NCI-H460 (cell line): ENCODE results near the gene LRRC53. TPM values are rescaled to one million over a fixed set of nuclear protein-coding genes. Genes with fewer than 3 reads are reported as not detected.

Source experiments
- DNase-seq: peaks from one replicate; pipeline ENCODE4 v3.0.0-alpha.2; 2016; ENCODE audit warnings: low read depth; ENCODE audit errors: extremely low read depth
- polyA plus RNA-seq: library from polyadenylated mRNA; depleted of rRNA; stranded (reverse); fragments of >200 nt; gene quantifications from 2 replicates; pipeline ENCODE4 v1.2.3, GENCODE V29; 2014; cell fraction: nucleus; rRNA removed
- total RNA-seq: library from RNA; depleted of rRNA; stranded (reverse); fragments of >200 nt; shearing (Covaris generic); gene quantifications from 2 replicates; pipeline ENCODE4 v1.2.3, GENCODE V29; 2014; rRNA removed

The LRRC53 gene, protein sequence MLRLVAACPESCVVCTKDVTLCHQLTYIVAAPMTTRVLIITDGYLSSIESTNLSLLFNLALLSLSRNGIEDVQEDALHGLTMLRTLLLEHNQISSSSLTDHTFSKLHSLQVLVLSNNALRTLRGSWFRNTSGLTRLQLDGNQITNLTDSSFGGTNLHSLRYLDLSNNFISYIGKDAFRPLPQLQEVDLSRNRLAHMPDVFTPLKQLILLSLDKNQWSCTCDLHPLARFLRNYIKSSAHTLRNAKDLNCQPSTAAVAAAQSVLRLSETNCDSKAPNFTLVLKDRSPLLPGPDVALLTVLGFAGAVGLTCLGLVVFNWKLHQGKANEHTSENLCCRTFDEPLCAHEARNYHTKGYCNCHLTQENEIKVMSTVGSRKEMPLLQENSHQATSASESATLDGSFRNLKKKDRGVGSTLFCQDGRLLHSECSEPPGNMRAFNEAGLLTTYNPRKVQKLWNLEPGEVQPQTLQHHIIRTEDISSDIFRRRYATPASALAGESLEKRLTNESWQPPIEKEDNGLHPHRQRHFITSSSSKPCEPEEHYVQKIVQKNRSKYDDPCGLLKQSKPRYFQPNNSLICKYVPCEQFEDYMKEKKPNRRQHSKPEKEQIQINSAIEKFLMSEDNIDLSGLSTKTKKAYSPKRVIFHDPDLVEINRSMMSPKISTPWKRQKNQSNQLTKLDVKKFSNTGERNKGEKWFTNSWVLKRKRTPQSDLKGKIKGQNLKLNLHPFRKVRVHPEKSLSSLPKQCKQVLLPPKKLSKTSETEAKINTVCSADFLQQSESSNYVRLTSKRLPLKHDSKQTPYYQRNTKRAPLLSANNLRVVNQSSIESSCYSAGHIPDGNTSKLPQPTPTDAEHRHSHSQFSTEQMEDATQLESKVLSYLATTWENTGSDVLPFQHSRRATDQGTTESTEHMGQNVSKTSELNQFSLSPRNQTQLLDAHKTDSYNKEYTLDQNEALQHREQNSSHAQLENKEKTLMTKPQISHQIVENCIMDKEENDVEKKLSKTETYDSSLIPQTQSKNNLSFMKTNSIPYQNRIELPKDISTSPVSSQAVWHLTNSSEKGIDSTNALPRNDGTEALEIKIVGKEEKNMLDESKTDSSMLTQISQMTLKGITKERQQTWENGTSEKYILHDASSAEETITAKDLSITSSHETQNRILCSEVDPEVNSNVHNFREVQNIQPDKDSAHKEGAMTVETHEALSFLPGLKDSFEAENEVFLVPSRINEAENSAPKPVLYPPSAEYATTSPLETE
- total RNA-seq: not detected in 2 replicates
- polyA plus RNA-seq: not detected in 2 replicates

DNA sequence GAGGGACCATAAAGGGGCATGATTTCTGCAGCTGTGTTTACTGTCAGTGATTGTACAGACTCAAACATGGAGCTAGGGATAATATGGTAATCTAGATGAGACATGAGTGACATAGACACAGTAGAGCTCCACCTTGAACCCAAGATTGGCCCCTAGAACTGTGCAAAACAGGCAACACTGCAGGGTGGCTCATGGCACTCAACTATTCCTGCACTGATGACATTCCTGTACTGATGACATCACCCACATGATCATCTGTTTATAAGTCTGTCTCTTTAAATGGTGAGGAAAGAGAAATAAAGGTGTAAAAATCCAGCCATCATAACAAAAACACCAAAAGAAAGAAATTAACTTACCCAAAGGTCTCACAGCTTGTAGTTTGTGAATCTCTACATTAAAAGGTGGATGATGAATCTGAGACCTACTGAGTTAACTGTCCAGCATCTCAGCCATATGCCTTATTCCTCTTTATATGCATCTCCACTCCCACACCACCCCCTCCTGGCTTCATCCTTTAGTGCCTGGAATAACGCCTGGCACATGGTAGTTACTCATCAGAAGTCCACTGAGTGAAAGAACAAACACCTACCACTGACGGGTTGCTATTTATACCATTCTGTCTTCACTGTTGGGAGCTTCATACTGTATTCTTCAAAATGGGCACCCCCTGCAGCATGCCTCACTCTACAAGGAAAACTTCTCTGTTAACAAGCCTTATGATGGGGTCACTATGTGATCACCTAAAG, at the start of gene LRRC53:
Gene LRRC53, minus strand, starts transcription at position 442 of the 746 bp plus-strand sequence. CDS start 29,262 bp downstream, outside the sequence.
- no peak for DNase-seq

DNA sequence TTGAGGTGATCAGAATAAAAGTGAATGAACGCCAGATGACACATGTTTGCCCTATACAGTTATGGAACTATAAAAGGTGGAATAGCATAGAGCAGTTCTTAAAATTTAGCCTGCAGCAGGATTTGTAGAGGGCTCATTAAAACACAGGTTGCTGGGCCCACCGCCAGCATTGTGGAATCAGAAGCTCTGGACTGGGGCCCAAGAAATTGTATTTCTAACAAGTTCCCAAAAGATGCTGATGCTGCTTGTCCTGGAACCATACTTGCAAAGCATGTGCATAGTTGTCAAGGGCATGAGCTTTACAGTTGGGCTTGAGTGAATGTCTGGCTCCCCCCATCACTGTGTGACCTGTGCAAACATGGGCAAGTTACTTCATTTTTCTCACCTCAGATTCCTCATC, 37.5 kb upstream of the LRRC53 start:
- no peak for DNase-seq

DNA sequence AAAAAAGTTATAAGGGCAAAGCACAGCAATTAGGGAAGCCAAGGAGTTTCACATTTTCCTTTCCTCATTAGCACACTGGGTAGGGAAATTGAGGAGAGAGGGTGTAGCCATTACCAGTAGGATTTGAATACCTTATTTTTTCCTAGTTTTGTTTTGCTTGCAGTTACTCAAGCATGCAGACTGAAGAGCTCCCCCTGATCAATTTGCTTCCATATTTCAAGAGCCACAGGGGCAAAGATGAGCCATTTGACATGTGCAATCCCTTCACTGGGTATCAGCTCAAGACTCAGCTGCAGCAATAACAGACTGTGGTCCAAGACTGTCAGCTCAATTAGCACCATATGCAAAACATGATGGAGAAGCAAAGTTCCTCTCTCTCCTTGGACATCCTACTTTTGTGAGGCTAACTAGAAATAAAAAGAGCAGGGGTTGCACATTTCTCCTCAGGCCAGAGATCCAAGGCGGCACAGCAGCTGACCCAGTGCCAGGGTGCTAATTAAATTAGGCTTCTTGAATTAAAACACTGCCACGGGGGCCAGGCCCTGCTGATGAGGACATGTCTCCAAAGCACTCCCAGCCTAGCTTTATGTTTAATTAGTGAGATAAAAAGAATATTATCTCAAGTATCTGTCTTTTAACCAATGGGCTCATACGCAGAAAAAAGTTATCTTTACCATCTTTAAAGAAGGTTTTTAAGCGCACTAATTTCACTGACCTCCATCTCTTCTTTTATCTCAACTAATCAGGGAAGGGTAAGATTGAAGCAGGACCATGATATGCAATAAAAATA, 36.7 kb upstream of the LRRC53 start:
- no peak for DNase-seq

DNA sequence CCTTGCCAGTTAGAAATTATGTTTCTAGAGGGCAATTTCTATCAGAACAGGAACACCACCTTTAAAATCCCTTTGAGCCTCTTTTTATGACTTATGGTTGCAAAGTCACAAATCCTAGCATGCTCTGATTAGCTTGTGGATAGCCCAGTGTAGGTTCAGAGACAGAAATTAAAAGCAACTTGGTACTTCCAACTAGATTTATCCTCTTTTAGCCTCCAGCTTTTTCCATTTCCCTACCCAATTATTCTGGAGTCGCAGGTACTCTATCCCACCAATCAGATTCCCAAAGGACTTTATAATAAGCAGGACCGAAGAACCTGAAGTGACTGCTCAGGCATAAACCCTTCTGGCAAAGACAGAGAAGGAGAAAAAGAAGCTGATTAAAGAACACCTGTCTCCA, 33.4 kb upstream of the LRRC53 start:
- DNase-seq: no peak

DNA sequence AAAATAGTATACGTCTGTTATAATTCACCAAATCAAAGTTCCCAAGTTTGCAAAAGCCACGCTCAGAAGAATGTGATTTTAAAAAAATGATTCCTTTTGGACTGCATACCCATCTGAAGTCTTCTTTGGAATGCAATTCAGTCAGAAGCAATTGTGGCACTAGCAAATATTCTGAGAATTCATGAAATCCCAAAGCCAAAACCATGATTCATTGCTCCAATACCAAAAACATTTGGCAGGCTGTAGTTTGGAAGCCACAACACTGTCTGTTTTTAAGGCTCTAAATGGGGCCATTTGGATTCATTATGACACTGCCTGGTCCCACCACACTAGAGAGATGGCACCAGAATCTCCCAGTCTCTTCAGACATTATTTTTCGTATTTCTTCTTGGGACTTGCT, 21.8 kb upstream of the LRRC53 start:
- no peak for DNase-seq

DNA sequence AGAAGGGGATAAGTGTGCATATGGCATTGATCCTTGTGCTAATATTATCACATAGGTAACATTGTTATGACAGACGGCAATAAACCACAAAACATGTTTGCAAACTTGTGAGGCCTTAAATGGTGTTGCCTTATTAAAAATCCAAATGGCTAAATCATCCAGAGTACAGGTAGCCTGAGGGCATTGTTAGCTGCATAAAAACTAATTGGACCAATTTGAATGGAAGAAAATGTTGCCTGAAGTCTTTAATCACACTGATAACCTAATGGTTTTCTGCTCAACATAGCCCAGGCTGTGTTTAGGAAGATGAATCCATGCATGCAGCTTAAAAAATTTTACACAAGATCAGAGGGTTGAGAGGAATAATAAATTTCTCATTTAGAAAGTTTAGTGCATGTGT, 19.4 kb upstream of the LRRC53 start:
- no peak for DNase-seq

DNA sequence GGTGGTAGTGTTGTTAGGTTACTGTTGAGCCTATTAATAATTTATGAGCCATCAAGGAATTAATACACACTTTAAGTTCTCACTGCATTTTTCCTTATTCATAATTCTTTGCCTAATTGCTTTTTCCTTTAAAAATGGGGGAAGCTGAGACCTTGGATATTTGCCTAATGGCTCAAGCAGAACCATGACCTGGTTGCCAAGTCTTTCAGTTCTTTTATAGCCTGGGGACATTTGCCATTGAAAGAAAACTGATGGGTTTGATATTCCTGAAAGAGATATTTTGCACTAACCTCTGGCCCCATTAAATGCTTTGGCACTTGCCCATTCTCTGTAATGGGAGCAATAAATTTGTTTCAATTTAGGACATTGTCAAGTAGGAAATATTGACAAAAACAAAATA, 18.5 kb upstream of the LRRC53 start:
- DNase-seq: no peak

DNA sequence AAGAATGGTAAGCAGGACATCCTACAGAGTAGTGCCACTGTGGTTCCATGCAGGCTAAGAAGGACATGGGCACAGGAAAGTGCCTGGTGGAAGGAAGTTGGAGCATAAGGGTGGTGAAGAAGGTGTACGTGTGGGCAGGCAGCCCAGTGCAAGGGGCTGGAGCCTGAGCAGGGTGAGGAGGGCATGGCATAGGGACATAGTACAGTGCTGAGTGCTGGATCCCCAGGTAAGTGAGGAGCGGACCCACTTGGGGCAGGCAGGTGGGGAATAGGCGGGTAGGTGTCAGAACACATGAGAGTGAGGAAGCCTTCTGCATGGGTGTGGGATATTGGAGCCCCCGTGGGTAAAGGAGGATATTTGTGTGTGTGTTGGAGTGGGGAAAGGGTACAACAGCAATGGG, 15.7 kb upstream of the LRRC53 start:
- DNase-seq: no peak

DNA sequence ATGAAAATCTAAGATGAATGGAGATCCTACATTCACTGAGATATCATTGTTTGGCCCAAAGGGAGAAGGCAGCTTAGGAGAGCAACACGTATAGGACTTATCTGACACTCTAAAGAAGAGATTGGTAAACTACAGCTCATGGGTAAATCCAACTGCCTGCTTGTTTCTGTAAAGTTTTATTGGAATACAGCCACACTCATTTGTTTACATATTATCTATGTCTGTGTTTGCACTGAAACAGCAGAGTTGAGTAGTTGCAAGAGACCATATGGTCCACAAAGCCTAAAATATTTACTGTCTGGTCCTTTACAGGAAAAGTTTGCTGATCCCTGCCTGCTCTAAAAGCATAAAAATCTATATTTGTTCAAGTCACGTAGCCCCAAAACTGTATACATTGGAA, 14.3 kb upstream of the LRRC53 start:
- DNase-seq: no peak

DNA sequence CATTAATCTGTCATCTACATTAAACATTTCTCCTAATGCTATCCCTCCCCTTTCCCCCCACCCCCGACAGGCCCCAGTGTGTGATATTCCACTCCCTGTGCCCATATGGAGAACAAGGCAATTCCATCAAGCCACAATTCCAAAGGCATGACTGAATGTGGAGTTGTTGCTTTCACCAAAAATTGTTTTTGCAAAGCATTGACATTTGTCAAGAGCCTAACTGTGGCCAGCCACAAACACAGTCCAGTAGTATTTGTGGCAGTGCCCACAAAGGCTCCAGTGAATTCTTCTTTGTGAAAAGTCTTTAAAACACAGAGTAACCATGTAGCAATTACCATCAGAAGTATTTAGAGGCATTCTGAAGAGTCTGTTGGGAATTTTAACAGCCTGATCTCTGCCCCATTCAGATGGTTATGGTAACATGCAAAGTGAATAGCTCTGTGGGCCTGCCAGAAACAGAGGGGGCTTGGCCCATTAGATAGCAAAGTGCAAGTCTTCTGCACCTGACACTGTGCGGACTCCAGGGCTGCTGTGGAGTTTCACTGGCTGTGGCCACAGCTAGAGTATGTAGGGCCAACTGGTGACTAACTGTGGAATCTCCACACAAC, 11.6 kb upstream of the LRRC53 start:
- DNase-seq: no peak

DNA sequence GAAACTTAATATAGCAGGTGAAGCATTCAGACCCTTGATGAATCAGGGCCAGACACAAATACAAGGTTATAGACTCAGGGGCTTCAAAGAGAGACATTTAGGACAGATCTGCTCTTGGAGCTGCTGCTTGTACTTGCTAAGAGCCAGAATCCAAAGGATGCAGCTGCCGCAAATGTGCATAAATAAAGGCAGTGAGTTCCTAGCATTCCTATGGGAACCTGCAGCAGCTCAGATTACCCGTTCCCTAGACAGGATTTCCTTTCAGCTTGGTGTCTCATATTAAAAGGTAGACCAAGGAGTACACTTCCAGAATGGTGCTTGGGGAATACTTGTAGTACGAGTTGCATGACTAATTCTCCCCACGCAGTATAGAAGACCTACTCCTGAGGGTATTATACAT, 9.7 kb upstream of the LRRC53 start:
- DNase-seq: no peak

DNA sequence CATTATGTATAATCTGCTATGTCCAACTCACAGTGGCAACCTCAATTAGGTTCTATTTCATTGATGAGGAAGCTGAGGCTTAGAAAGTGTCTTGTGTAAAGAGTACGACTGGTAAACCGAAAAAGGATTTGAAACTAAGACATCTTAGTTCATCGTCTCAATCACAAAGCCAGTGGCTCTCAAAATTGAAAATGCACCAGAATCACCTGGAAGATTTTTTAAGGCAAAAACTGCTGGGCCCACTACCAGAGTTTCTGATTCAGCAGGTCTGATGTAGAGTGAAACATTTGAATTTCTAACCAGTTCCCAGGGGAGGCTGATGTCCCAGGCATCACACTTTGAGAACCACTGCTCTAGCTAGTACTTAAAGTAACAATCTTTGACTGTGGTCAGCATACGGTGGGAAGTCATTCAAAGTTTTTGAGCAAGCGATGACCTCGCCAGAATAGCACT, 5.2 kb upstream of the LRRC53 start:
- DNase-seq: no peak

DNA sequence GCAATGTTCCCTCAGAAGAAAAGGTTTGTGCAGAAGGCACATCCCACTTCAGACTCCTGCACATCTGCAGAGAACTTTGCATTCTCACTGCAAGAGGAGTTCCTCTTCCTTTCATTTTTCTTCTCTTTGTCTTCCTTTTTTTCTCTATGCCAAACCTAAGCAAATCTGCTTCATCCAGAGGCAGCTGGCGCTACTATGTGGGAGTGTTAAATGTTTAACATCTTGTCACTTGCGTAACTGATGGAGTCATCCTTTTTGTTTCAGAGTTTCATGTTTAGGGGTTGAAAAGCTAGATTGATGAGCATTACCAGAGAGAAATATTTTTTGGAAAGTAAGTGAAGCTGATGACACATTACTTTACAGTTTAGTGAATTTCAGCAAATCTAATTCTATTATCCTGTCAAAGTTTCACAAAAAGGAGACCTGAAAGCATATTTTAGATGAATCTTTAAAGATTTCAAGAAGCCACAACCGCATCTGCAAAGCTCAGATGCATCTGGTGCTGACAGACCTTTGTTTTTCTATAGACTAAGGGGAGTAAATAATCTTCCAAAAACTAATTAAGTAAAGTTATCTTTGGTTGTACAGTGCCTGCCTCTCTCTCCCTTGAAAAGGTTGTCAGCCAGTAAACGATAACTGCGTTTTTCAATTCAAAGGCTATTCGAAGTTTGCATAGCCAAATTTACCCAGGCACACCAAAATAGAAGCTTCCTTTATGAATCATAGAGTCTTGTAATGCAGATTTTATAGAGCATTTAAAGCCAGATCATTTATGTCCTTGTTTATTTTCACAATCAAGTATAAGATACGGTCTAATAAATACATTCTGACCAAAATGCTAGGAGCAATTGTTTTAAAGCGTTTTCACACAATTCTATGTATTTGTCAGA, 1.2 kb upstream of the LRRC53 start:
- DNase-seq: no peak

DNA sequence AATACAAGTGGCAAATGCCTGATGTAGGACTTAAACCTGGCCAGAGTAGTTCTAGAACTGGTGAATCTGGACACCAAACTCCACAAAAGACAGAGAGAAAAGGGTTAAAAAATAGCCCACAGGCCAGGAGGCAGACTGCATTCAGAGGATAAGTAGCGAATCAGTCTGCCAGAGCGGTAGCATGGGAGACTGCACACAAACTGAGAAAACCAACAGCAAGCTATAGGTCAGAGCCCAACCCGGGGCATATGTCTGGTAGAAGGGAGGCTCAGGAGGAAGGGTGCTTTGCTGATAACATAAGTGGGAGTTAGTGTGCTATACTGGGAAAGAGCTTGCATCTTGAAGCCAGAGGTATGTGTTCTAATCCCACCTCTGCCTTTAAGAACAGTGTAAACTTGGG, 4.0 kb downstream of the LRRC53 start:
- no peak for DNase-seq

DNA sequence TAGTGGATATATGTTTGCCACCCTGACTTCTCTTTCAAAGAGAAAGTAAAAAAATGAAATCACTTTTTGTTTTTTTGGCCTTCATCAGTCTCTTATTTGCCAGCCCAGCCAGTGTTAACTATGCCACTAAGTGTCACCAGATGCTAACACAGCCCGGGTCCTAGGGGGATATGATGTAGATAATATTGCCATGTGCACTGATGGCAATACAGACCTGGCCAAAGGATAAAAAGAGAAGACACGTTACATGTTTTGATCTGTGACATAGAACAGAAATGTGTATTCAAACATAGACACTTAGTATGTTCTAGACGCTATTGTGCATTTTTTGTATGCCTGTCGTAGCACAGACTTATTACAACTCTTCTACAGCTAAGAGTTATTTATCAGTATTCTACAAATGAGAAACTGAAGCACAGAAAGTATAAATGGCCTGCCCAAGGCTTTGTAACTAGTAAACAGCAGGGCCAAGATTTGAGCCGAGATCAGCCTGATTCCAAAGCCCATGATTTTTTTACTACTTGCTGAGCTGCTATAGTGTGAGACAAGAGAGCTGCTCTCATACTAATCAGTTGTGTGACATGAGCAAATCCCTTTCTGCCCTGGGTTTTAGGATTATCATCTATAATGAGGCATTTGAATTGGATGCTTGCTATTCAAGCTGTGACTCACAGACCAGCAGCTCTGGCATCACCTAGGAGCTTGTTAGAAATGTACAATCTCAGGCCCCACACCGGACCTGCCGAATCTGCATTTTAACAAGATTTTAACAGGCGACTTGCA, 6.3 kb downstream of the LRRC53 start:
- no peak for DNase-seq

DNA sequence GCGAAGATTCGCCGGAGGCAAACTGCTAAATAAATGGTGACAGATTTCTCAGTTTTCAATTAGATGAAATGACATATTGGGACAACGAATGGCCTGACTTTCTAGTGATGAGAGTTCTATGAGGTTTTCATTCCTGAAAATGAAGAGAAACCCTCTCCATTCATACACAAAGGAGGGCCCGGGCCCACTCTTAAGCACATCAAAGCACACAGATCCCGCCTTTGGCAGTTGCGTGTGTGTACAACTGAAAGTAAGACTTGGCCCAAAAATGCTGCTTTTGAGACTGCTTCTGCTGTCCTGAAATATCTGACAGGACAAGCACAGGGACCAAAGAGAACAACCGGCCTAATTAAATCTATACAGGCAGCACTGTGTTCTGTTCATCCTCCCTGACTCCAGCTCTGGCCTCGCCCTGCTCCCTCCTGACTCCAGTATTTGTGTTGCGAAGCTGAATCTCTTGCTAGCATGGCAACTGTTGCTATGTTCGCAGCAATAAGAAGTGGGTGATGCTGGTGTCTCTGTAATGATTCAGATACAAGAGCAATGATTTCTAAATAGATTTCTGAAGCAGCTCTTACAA, 7.4 kb downstream of the LRRC53 start:
- DNase-seq: no peak
